HG03457 (cell line): ENCODE data around the gene MOSMO.
"Not testable (repeated sequence)": the region's sequence is repeated elsewhere in the genome, so short reads cannot be mapped to it uniquely, and the experiment has no call there.

ENCODE experiments used
- ATAC-seq: cut with Tn5 transposase; IDR thresholded peaks from one replicate; pipeline ENCODE4 v1.9.1; 2021; ENCODE audit warnings: moderate number of reproducible peaks; ENCODE audit not compliant: unreplicated experiment

MOSMO gene

GRCh38 chr16:22035153-22035552 is 27.2 kb downstream of the MOSMO start:
- ATAC-seq, result no peak

- ATAC-seq, result not testable (repeated sequence)
These were observed 36.0 kb downstream of the MOSMO start for GRCh38 chr16:22043882-22044281.

- ATAC-seq, result not testable (repeated sequence)
These were observed 38.0 kb downstream of the MOSMO start for GRCh38 chr16:22045888-22046287.

- no peak for ATAC-seq
These were observed 43.1 kb downstream of the MOSMO start for GRCh38 chr16:22050963-22051362.

- ATAC-seq, result no peak
These were observed 45.1 kb downstream of the MOSMO start for GRCh38 chr16:22052980-22053379.

GRCh38 chr16:22053921-22054341 is 46.0 kb downstream of the MOSMO start:
- no peak for ATAC-seq

GRCh38 chr16:22054847-22055590 is 47.1 kb downstream of the MOSMO start:
- no peak for ATAC-seq

GRCh38 chr16:22055881-22056280 is 48.0 kb downstream of the MOSMO start:
- no peak for ATAC-seq

GRCh38 chr16:22063888-22064467 is 56.1 kb downstream of the MOSMO start:
- ATAC-seq, result no peak

GRCh38 chr16:22065252-22065651 is 57.3 kb downstream of the MOSMO start:
- no peak for ATAC-seq

- no peak for ATAC-seq
These were observed 62.7 kb downstream of the MOSMO start for GRCh38 chr16:22070361-22071330.

GRCh38 chr16:22071331-22071910 is 63.5 kb downstream of the MOSMO start:
- ATAC-seq, result no peak

GRCh38 chr16:22073350-22073749 is 65.4 kb downstream of the MOSMO start:
- ATAC-seq, result no peak

- no peak for ATAC-seq
These were observed 67.3 kb downstream of the MOSMO start for GRCh38 chr16:22075043-22075757.

- ATAC-seq, result no peak
These were observed 67.9 kb downstream of the MOSMO start for GRCh38 chr16:22075776-22076175.

GRCh38 chr16:22077700-22078313 is 69.9 kb downstream of the MOSMO start:
- ATAC-seq, result no peak

- no peak for ATAC-seq
These were observed 70.7 kb downstream of the MOSMO start for GRCh38 chr16:22078656-22079055.

GRCh38 chr16:22081050-22081449 is 73.1 kb downstream of the MOSMO start:
- no peak for ATAC-seq

- ATAC-seq, result no peak
These were observed 78.5 kb downstream of the MOSMO start for GRCh38 chr16:22086440-22086839.

GRCh38 chr16:22088642-22089041 is 80.7 kb downstream of the MOSMO start:
- no peak for ATAC-seq
